DMS79 treated with DMSO at 0.1 percent for 48 hours (cell line): Measurements from ENCODE around the gene COBLL1.
"Not testable (repeated sequence)": the region's sequence is repeated elsewhere in the genome, so short reads cannot be mapped to it uniquely, and the experiment has no call there.

Experiments
- DNase-seq: peaks from one replicate; lab custom pipeline; 2025; lab: John Stamatoyannopoulos, UW

COBLL1 gene

GRCh38 chr2:164841719-164842623 is at the start of gene COBLL1:
COBLL1 (minus strand) TSS chr2:164841823; CDS start chr2:164841196, 627 bp downstream.
- peak; percentile 43 for DNase-seq

- DNase-seq, result no peak
Measured at GRCh38 chr2:164890544-164890943, 48.9 kb upstream of the COBLL1 start.

- no peak for DNase-seq
Measured at GRCh38 chr2:164888592-164888991, 47.0 kb upstream of the COBLL1 start.

GRCh38 chr2:164887434-164888144 is 46.0 kb upstream of the COBLL1 start:
- DNase-seq, result no peak

- DNase-seq, result no peak
Measured at GRCh38 chr2:164882276-164882675, 40.7 kb upstream of the COBLL1 start.

GRCh38 chr2:164881524-164881923 is 39.9 kb upstream of the COBLL1 start:
- no peak for DNase-seq

- no peak for DNase-seq
Measured at GRCh38 chr2:164879901-164880535, 38.4 kb upstream of the COBLL1 start.

GRCh38 chr2:164877927-164878326 is 36.3 kb upstream of the COBLL1 start:
- DNase-seq, result no peak

GRCh38 chr2:164877169-164877568 is 35.5 kb upstream of the COBLL1 start:
- DNase-seq, result no peak

- DNase-seq, result no peak
Measured at GRCh38 chr2:164875334-164876205, 33.9 kb upstream of the COBLL1 start.

GRCh38 chr2:164873210-164873908 is 31.7 kb upstream of the COBLL1 start:
- DNase-seq, result no peak

GRCh38 chr2:164871404-164871803 is 29.8 kb upstream of the COBLL1 start:
- no peak for DNase-seq

- DNase-seq, result no peak
Measured at GRCh38 chr2:164869420-164869772, 27.8 kb upstream of the COBLL1 start.

GRCh38 chr2:164868563-164869419 is 27.2 kb upstream of the COBLL1 start:
- DNase-seq, result no peak

GRCh38 chr2:164867779-164868397 is 26.3 kb upstream of the COBLL1 start:
- DNase-seq, result no peak

GRCh38 chr2:164866381-164866780 is 24.8 kb upstream of the COBLL1 start:
- DNase-seq, result not testable (repeated sequence)

GRCh38 chr2:164860694-164861042 is 19.0 kb upstream of the COBLL1 start:
- DNase-seq, result no peak

- not testable (repeated sequence) for DNase-seq
Measured at GRCh38 chr2:164859906-164860693, 18.5 kb upstream of the COBLL1 start.

GRCh38 chr2:164859251-164859818 is 17.7 kb upstream of the COBLL1 start:
- no peak for DNase-seq
